ENCODE results near the gene SH3GL3. TPM values are rescaled to one million over a fixed set of nuclear protein-coding genes. Genes with fewer than 3 reads are reported as not detected.

SH3GL3 gene
- total and polyA plus RNA-seq, 2 of the 4 experiments (the other 2 are of a cell fraction) = not detected

GRCh38 chr15:83653288-83653638 is 206.1 kb downstream of the SH3GL3 start:
- Histone ChIP-seq H3K9ac (ENCODE audit: low read depth, low read length) (no peak overlapping the region), H3K4me1 (ENCODE audit: control insufficient read depth, insufficient read depth, low read length) (no peaks in the 10 kb centered on the region), H4K5ac (ENCODE audit: low read depth, low read length) (no peak overlapping the region), H3K9me3 (ENCODE audit: control insufficient read depth, insufficient read depth, low read length) (peaks cover 12% of the 10 kb centered on the region), H3K27ac (ENCODE audit: insufficient read depth, low read length) (no peak overlapping the region), H2BK15ac (ENCODE audit: low read depth, low read length) (no peak overlapping the region), H3K4me3 (ENCODE audit: insufficient read depth, low read depth, low read length) (no peak overlapping the region), H4K20me1 (ENCODE audit: insufficient read depth, low read length) (no peaks in the 10 kb centered on the region), H2BK5ac (ENCODE audit: low read depth, low read length, poor library complexity, severe bottlenecking) (no peak overlapping the region), H3K27me3 (ENCODE audit: control insufficient read depth, insufficient read depth, low read length) (peaks cover 18% of the 10 kb centered on the region; the same call in 1 of the 2 replicates), H3K4me2 (ENCODE audit: low read depth, low read length) (no peak overlapping the region), H4K8ac (ENCODE audit: low read depth in 2 of 2, low read length in 2 of 2) (no peak overlapping the region), H3K36me3 (ENCODE audit: control insufficient read depth, insufficient read depth, low read length) (no peaks in the 10 kb centered on the region), H2BK120ac (ENCODE audit: low read depth, low read length) (no peak overlapping the region), H2AFZ (replicated peaks; ENCODE audit: low read length, poor library complexity) (no peak overlapping the region), H3K9me1 (ENCODE audit: insufficient read depth, low read length) (no peaks in the 10 kb centered on the region), H4K91ac (ENCODE audit: insufficient read depth, low read depth, low read length) (no peak overlapping the region), H3K56ac (ENCODE audit: extremely low read depth, insufficient read depth, low read length) (no peak overlapping the region), H3K14ac (replicated peaks; ENCODE audit: low read depth, low read length) (no peak overlapping the region), H2AK5ac (ENCODE audit: low read depth, low read length) (no peak overlapping the region), H2BK20ac (ENCODE audit: low read depth, low read length) (no peak overlapping the region), H3K18ac (ENCODE audit: low read depth, low read length) (no peak overlapping the region), H3K4ac (ENCODE audit: low read depth, low read length) (no peak overlapping the region), H3K23ac (ENCODE audit: low read depth, low read length) (no peak overlapping the region), H3K79me1 (ENCODE audit: low read depth in 1 of 2, low read length in 2 of 2) (no peaks in the 10 kb centered on the region), H2AK9ac (replicated peaks; ENCODE audit: low read depth, low read length, poor library complexity) (no peak overlapping the region)
- in situ Hi-C loops (cut with MboI; ENCODE audit: low sequenced_read_pairs) (no loop called here), dilution Hi-C loops (cut with HindIII; ENCODE audit: low sequenced_read_pairs, unreplicated experiment) (no loop called here), intact Hi-C loops (cut with micrococcal nuclease) (no loop called here)
- CTCF ChIA-PET = no interaction called here
- POLR2A ChIA-PET (ENCODE audit: unreplicated experiment) = no interaction called here
- WGBS, 2 experiments (ENCODE audit: extremely low coverage in 2 of 2, insufficient read length in 1 of 2) = 83% methylated on average over 1 of the region's 18 CpGs; no CpG with 5 or more reads in 1 of the 2 experiments
- ATAC-seq (ENCODE audit: low read depth) (peak; percentile 17; the same call in 1 of the 2 replicates), DNase-seq (no peak)
- BruUV-seq (replicated peaks) = no TSS peak
- TF ChIP-seq, protein P1, sequence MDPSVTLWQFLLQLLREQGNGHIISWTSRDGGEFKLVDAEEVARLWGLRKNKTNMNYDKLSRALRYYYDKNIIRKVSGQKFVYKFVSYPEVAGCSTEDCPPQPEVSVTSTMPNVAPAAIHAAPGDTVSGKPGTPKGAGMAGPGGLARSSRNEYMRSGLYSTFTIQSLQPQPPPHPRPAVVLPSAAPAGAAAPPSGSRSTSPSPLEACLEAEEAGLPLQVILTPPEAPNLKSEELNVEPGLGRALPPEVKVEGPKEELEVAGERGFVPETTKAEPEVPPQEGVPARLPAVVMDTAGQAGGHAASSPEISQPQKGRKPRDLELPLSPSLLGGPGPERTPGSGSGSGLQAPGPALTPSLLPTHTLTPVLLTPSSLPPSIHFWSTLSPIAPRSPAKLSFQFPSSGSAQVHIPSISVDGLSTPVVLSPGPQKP (IDR thresholded peaks at IDR 0.05; ENCODE audit: borderline replicate concordance, low read depth, low read length) = no peak
